RKO (cell line): ENCODE measurements around the gene ARHGAP30.
"Not testable (repeated sequence)": the region's sequence is repeated elsewhere in the genome, so short reads cannot be mapped to it uniquely, and the experiment has no call there.

Source experiments
- DNase-seq: peaks from one replicate; pipeline ENCODE4 v3.0.0-alpha.2; 2016; ENCODE audit warnings: low spot score

ARHGAP30 gene

DNA sequence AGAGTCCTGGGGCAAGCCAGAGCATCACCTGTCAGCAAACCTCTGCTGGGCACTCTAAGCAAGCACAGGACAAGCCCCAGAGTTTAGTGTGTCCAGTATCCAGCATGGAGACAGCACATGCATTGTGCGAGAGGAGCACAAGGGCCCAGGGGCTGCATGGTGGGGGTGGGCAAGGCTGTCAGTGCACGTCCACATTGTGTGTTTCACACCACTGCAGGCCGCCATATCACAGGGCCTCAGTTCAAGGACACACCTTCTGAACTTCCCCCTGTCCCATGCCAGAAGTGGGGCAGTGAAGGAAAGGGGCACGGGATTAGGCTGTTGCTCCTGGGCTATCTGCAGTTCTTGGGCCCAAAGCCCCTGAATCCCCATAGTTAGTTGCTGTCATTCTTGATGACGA lies 30.1 kb downstream of the ARHGAP30 start:
- no peak for DNase-seq

DNA sequence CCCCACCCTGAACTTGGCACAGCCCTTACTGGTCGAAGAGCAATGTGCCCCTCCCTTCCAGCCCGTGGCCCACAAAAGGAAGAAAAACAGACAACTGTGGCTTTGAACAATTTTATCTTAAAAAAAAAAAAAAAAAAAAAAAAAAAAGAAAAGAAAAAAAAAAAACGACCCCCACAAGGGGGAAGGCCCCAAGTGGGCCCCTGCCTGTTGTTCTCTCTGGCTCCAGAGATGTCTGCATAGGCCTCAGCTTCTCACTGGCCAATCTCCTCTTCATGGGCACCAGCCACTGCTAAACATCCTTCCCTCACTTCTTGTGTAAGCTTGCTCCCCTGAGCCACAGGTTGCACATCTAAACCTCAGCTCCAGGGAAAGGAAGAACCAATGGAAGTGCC lies 30.5 kb downstream of the ARHGAP30 start:
- no peak for DNase-seq

GRCh38 chr1:161038523-161039153 lies 31.1 kb downstream of the ARHGAP30 start, which contains the start of gene TSTD1:
TSTD1 (minus strand) TSS chr1:161038964; CDS start chr1:161038889, 75 bp downstream.
- peak; percentile 76 for DNase-seq

- DNase-seq, result no peak
Observed at GRCh38 chr1:161037661-161038522, 31.8 kb downstream of the ARHGAP30 start.

- no peak for DNase-seq
Observed at GRCh38 chr1:161033751-161034150, 35.9 kb downstream of the ARHGAP30 start.

DNA sequence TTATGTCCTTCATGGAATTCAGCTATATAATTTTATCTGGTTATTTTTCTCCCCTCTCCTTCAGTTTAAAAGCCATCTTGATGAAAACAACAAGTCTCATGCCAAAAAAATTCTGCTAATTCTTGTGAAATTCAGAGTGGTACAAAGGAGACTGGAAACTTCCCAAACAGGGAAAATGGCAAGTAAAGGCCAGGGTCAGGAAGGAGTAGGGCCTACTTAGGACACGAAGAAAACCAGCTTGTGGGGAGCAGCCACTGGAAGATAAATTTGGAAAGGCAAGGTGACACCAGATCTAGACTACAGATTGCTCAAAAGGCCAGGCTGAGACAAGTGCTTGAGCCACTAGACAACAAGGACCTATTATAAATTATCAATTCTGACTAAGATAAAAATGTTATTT lies 37.3 kb downstream of the ARHGAP30 start:
- no peak for DNase-seq

DNA sequence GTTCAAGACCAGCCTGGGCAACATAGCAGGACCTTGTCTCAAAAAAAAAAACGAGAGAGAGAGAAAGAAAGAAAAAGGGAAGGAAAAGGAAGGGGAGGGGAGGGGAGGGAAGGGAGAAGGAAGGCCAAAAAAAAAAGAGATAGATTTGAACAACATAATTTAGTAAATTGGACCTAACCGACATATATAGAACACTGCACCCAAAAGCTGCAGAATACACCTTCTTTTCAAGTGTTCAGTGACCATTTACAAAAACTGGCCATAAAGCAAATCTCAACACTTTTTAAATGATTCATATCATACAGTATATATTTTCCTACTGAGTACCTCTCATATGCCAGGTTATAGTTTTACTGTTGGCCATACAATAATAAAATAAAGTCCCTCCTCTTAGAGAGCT lies 37.8 kb downstream of the ARHGAP30 start:
- no peak for DNase-seq

GRCh38 chr1:161029466-161029865 lies 40.2 kb downstream of the ARHGAP30 start:
- not testable (repeated sequence) for DNase-seq

DNA sequence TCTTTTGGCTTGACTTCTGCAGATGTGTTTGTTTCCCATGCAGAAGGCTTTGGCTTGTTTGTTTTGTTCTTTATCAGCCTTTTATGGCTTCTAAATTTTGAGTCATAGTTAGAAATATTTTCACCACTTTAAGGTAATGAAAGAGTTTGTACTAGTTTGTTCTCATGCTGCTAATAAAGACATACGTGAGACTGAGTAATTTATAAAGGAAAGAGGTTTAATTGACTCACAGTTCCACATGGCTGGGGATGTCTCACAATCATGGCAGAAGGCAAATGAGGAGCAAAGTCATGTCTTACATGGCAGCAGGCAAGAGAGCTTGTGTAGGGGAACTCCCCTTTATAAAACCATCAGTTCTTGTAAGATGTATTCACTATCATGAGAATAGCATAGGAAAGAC lies 42.7 kb downstream of the ARHGAP30 start:
- DNase-seq, result not testable (repeated sequence)

- not testable (repeated sequence) for DNase-seq
Observed at GRCh38 chr1:161022432-161022831, 47.3 kb downstream of the ARHGAP30 start.

DNA sequence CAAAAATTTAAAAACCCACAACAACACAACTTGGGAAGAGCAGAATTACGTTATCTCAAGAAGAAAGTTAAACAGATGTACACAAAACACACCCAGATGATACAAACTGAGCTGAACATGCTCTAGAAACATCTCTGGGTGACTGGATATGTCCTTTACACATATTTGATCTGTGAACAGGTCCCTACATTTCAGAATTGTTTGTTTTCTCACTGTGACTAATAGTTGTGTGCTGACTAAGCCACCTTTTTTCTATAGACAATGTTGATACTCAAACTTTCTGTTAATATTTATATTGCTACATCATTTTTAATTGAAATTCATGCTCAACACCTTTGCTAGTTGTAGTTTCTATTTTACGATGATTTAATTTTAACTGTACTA lies 47.7 kb downstream of the ARHGAP30 start:
- no peak for DNase-seq

DNA sequence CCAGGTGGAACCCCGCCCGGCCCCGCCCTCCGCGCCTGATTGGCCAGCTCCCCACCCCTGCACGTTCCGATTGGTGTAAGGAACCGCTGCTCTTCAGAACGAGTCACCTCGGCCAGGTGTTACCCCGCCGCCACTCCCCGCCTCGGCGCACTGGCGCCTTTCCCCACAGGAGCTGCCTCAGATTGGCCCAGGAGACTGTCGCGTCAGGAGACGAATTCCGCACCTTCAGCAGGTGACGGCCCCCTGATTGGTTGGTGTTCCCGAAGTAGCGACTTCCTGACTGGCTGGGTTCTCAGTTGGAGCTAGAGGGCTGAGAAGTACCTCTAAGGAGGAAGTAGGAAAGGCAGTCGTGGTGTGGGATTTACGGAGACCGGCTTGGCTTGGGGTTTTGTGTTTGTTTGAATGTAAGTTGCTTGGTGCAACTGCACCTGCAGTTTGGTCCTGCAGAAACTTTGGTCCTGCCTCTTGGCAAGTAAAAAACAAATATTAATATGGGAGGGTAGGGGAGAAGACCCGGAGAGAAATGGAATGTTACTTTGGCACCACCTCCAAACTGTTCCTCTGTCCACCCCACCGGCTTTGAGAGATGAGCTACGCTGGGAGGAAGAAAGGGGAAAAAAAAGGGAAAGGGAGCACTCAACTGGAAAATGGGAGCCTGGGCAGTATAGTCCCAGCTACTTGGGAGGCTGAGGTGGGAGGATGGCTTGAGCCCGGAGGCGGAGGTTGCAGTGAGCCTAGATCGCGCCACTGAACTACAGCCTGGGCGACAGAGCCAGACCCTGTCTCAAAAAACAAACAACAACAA lies 48.3 kb downstream of the ARHGAP30 start:
- DNase-seq, result peak; percentile 42

DNA sequence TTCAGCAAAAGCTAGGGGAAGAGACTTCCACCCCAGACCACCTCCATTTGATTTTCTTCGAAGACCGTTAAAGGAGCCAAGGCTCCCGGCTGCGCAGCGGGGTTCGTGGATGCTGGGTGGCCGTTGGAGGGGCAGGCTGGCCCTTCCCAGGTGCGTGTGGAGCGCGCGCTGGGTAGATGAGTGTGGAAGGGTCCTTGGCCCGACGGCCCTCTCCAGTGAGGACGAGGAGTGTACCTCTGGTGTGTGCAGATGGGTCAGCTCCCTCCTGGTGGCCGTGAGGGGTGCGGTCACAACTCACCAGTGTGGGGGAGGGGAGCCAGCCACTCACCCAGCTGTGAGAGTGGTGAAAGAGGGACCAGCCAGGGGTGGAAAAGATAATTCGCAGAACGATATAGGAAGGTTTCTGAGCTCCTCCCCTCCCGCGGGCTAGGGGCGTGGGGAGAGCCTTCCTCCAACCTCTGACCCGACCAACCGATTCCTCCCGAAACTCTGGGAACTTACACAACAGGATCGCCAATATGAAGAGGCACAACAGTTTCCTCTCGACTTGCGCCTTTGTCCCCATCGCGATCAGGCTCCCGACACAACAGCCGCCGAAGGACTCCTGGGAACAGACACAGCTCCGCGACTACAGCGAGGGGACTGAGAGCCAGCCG lies 49.1 kb downstream of the ARHGAP30 start, which contains the start of gene F11R:
Gene F11R, minus strand, starts transcription at position 644 of the 656 bp plus-strand sequence. Its CDS starts 79 bp downstream, at position 565.
- no peak for DNase-seq

- no peak for DNase-seq
Observed at GRCh38 chr1:161019751-161020495, 49.8 kb downstream of the ARHGAP30 start.

DNA sequence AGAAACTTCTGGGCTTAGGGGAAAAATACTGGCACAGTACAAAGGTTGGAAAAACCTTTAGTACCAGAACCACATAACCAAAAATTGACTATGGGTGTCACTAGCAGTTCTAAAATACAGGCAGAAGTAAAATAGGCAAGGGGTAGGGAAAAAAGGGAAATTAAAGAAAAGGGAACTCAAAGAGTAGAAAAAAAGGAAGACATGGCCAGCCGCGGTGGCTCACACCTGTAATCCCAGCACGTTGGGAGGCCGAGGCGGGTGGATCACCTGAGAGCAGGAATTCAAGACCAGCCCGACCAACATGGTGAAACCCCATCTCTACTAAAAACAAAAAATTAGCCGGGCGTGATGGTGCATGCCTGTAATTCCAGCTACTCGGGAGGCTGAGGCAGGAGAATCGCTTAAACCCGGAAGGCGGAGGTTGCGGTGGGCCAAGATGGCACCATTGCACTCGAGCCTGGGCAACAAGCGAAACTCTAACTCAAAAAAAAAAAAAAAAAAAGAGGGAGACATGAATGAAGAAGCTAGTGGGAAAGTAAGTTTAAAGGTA lies 50.5 kb downstream of the ARHGAP30 start:
- DNase-seq, result not testable (repeated sequence)

DNA sequence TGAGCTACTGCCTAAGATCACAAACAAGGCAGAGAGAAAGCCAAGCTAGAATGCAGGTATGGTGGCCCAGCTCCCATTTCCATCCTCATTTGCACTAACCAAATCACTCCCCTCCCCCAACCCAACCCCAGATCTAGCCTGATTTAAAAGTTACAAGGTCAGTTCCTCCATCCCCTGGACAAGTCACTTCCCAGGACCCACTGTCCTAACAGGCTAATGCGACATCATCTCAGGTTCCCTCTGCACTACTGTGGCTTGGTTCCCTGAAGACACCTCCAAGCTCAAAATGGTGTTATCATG lies 51.1 kb downstream of the ARHGAP30 start:
- no peak for DNase-seq

DNA sequence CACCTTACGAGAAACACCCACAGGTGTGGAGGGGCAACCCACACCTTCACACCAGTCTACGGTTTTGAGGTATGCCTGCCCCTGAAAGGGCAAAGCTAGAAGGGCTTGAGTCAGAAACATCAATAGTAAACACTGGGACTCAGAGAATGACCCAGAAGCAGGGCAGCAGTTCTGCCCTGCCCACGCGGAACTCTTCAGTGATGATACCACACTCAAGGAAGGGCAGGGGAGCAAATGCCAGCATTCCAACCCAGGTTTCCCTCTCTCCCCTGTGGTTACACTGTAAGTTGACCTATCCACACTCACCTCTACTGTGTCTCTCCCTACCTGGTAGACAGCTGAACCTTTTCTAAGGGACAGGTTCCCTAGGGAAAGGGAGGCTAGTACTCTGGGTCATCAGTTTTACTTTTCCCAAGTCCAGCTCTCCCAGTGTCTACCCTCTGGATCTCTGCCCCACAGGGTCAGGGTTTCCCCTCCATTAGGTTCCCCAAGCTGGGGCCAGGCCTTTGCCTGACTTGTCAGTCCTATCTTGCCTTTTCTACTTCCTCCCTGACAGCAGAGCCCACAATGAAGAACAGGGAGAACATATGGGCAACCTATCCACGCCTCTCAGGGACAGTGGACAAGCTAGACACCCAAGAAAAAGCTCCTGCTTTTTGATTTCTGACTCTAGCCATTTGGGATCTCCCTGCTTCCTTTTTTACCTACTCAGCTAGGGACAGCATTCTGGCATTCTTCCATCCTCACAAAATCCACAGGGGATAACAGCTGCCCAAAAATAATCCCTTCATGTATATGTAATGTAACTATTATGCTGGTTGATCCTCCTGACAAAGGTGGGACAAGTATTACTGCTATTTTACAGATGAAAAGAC lies 51.7 kb downstream of the ARHGAP30 start:
- no peak for DNase-seq

GRCh38 chr1:161017181-161017580 lies 52.5 kb downstream of the ARHGAP30 start:
- DNase-seq, result not testable (repeated sequence)

DNA sequence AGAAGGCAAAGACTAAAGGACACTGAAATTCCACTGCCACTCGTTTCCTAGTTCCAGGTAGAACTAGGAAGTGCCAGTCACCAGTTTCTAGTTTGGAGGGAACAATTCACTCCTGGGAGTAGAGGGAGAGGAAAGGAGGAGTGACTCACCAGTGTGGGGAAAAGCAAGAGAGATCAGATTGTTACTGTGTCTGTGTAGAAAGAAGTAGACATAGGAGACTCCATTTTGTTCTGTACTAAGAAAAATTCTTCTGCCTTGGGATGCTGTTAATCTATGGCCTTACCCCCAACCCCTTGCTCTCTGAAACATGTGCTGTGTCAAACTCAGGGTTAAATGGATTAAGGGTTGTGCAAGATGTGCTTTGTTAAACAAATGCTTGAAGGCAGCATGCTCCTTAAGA lies 53.0 kb downstream of the ARHGAP30 start:
- DNase-seq, result not testable (repeated sequence)
